Tibial nerve (tissue), 4 donors: Measurements from ENCODE around the gene NPFFR2. TPM values are rescaled to one million over a fixed set of nuclear protein-coding genes. Genes with fewer than 3 reads are reported as not detected.

Source experiments
- DNase-seq, 2 donors: peaks; one replicate each; pipeline ENCODE4 v3.0.0-alpha.2; 2019; ENCODE audit warnings: low spot score in 2 of 2
- H3K27ac ChIP-seq, 4 donors: fragments of 200-600 bp; sonication (generic) in 3 of 4; one replicate each; pipeline ENCODE4 v1.5.1; 2017 to 2019; ENCODE audit warnings: mild to moderate bottlenecking in 1 of 4
- H3K27me3 ChIP-seq, 2 donors: fragments of 200-600 bp; sonication (generic) in 1 of 2; one replicate each; pipeline versions ENCODE4 v1.5.1 to v1.6.0; 2017 to 2019
- H3K36me3 ChIP-seq, 3 donors: fragments of 200-600 bp; sonication (generic); one replicate each; pipeline ENCODE4 v1.5.1; 2018 to 2019
- H3K4me1 ChIP-seq, 4 donors: fragments of 200-600 bp; sonication (generic) in 3 of 4; one replicate each; pipeline ENCODE4 v1.5.1; 2017 to 2019
- H3K4me3 ChIP-seq, 4 donors: fragments of 200-600 bp; sonication (generic) in 3 of 4; one replicate each; pipeline ENCODE4 v1.5.1; 2017 to 2019; ENCODE audit warnings: mild to moderate bottlenecking in 1 of 4, moderate library complexity in 1 of 4
- H3K9me3 ChIP-seq, 4 donors: fragments of 200-600 bp; sonication (generic) in 3 of 4; one replicate each; pipeline ENCODE4 v1.5.1; 2017 to 2019
- CTCF ChIP-seq, 5 experiments: fragments of 200-600 bp in 3 of 5; fragments of 450-650 bp in 2 of 5; sonication (generic) in 3 of 5; IDR thresholded peaks; one replicate each; pipeline ENCODE4 v1.5.1; 2016 to 2019; ENCODE audit warnings: antibody characterized with exemption in 5 of 5, mild to moderate bottlenecking in 3 of 5, moderate library complexity in 2 of 5
- EP300 ChIP-seq, 2 donors: sonication (generic); formaldehyde crosslinking; IDR thresholded peaks; one replicate each; pipeline ENCODE4 v1.6.1; 2017; ENCODE audit warnings: antibody characterized with exemption in 2 of 2, mild to moderate bottlenecking in 1 of 2
- POLR2A ChIP-seq, 2 donors: fragments of 450-650 bp; IDR thresholded peaks; one replicate each; pipeline ENCODE4 v1.6.1; 2017; ENCODE audit warnings: antibody characterized with exemption in 2 of 2, mild to moderate bottlenecking in 2 of 2, moderate library complexity in 2 of 2
- WGBS, 2 donors: methylation state at CpG; one replicate each; pipeline ENCODE4 v1.1.5; 2018; 5-methylcytosine and 5-hydroxymethylcytosine counted together
- total RNA-seq, 4 donors: library from RNA; depleted of rRNA; stranded (reverse); fragments of >200 nt; gene quantifications; one replicate each; pipeline ENCODE4 v1.1.0, GENCODE V29; 2016

NPFFR2 gene
- total RNA-seq, 4 donors from 2014 or later = not detected

- Histone ChIP-seq H3K27me3 (no peaks in the 10 kb centered on the region), H3K4me1 (no peaks in the 10 kb centered on the region), H3K9me3 (peaks cover 0 to 3% (median 0%) of the 10 kb centered on the region in 4 donors), H3K36me3 (no peaks in the 10 kb centered on the region), H3K27ac (no peak overlapping the region), H3K4me3 (no peak overlapping the region)
- 29 to 48% methylated on average over 1 of the region's 1 CpG for WGBS, 2 donors
- no peak for DNase-seq
- TF ChIP-seq CTCF (IDR thresholded peaks at IDR 0.05) = no peak
- TF ChIP-seq EP300 (IDR thresholded peaks at IDR 0.05) = no peak
These were observed 140.0 kb downstream of the NPFFR2 start for GRCh38 chr4:72171761-72172160.

- Histone ChIP-seq H3K4me1 (no peaks in the 10 kb centered on the region), H3K4me3 (no peak overlapping the region), H3K36me3 (no peaks in the 10 kb centered on the region), H3K27me3 (no peaks in the 10 kb centered on the region), H3K27ac (no peak overlapping the region), H3K9me3 (no peaks in the 10 kb centered on the region)
- TF ChIP-seq POLR2A (IDR thresholded peaks at IDR 0.05) (no peak), CTCF (IDR thresholded peaks at IDR 0.05) (no peak), EP300 (IDR thresholded peaks at IDR 0.05) (no peak)
- no peak for DNase-seq
- WGBS, 2 donors = 85 to 98% methylated on average over 1 of the region's 1 CpG
These were observed 147.5 kb downstream of the NPFFR2 start for GRCh38 chr4:72179342-72179741.

GRCh38 chr4:72186714-72187113, 154.9 kb downstream of the NPFFR2 start:
- no peak for TF ChIP-seq EP300 (IDR thresholded peaks at IDR 0.05)
- no peak for TF ChIP-seq POLR2A (IDR thresholded peaks at IDR 0.05)
- TF ChIP-seq CTCF (IDR thresholded peaks at IDR 0.05) = no peak
- no peak for DNase-seq
- Histone ChIP-seq H3K27me3 (no peaks in the 10 kb centered on the region), H3K9me3 (no peaks in the 10 kb centered on the region), H3K27ac (no peak overlapping the region), H3K4me3 (no peak overlapping the region), H3K36me3 (no peaks in the 10 kb centered on the region), H3K4me1 (no peaks in the 10 kb centered on the region)
- WGBS, 2 donors = 78 to 94% methylated on average over 1 of the region's 1 CpG

- 77 to 78% methylated on average over 8 of the region's 8 CpGs for WGBS, 2 donors
- Histone ChIP-seq H3K27ac (no peak overlapping the region), H3K4me1 (no peaks in the 10 kb centered on the region), H3K4me3 (no peak overlapping the region), H3K36me3 (no peaks in the 10 kb centered on the region), H3K27me3 (no peaks in the 10 kb centered on the region), H3K9me3 (no peaks in the 10 kb centered on the region)
- no peak for DNase-seq
- TF ChIP-seq EP300 (IDR thresholded peaks at IDR 0.05) = no peak
- TF ChIP-seq CTCF (IDR thresholded peaks at IDR 0.05) = no peak
- TF ChIP-seq POLR2A (IDR thresholded peaks at IDR 0.05) = no peak
These were observed 162.2 kb downstream of the NPFFR2 start for GRCh38 chr4:72194046-72194445.

- Histone ChIP-seq H3K9me3 (no peaks in the 10 kb centered on the region), H3K36me3 (no peaks in the 10 kb centered on the region), H3K4me1 (no peaks in the 10 kb centered on the region), H3K27me3 (no peaks in the 10 kb centered on the region), H3K4me3 (no peak overlapping the region), H3K27ac (no peak overlapping the region)
- DNase-seq = no peak
- TF ChIP-seq CTCF (IDR thresholded peaks at IDR 0.05) (no peak), EP300 (IDR thresholded peaks at IDR 0.05) (no peak), POLR2A (IDR thresholded peaks at IDR 0.05) (no peak)
- 85 to 88% methylated on average over 1 of the region's 1 CpG for WGBS, 2 donors
These were observed 162.7 kb downstream of the NPFFR2 start for GRCh38 chr4:72194453-72194852.

Other genes with a start within 250 kb of the NPFFR2 start
- gene GC, start 247.9 kb upstream of the NPFFR2 start, total RNA-seq = not detected